IgD-negative memory B cell (primary cell): ENCODE data around the gene OR2J3. TPM values are rescaled to one million over a fixed set of nuclear protein-coding genes. Genes with fewer than 3 reads are reported as not detected.
"Not testable (repeated sequence)": the region's sequence is repeated elsewhere in the genome, so short reads cannot be mapped to it uniquely, and the experiment has no call there.

Experiments
- H3K27ac Mint-ChIP-seq, 3 donors: one replicate each; pipeline ENCODE4 v1.8.0; 2020 to 2022; ENCODE audit warnings: mild to moderate bottlenecking in 3 of 3, mixed read lengths in 3 of 3, moderate library complexity in 1 of 3
- H3K27me3 Mint-ChIP-seq: one replicate; pipeline ENCODE4 v1.8.0; 2021; ENCODE audit warnings: mixed read lengths
- H3K36me3 Mint-ChIP-seq: one replicate; pipeline ENCODE4 v1.8.0; 2020; ENCODE audit warnings: mild to moderate bottlenecking, mixed read lengths
- H3K4me1 Mint-ChIP-seq, 3 donors: one replicate each; pipeline ENCODE4 v1.8.0; 2020 to 2022; ENCODE audit warnings: mixed read lengths in 3 of 3, mild to moderate bottlenecking in 1 of 3
- H3K4me3 Mint-ChIP-seq, 4 donors: one replicate each; pipeline ENCODE4 v1.8.0; 2020 to 2022; ENCODE audit warnings: mild to moderate bottlenecking in 4 of 4, mixed read lengths in 4 of 4, moderate library complexity in 3 of 4
- H3K9me3 Mint-ChIP-seq, 3 donors: one replicate each; pipeline ENCODE4 v1.8.0; 2020 to 2021; ENCODE audit warnings: mixed read lengths in 3 of 3, mild to moderate bottlenecking in 1 of 3
- polyA plus RNA-seq: library from polyadenylated mRNA; unstranded; fragments of 300-500 nt; fragmentation: Illumina TruSeq; gene quantifications from one replicate; pipeline ENCODE4 v1.2.3, GENCODE V29; 2021

OR2J3 gene
- polyA plus RNA-seq, 1 donor from 2014 or later, result not detected

- H3K27ac Mint-ChIP-seq, result no peak overlapping the region
Measured at GRCh38 chr6:29141606-29142005, 33.7 kb downstream of the OR2J3 start.

GRCh38 chr6:29142309-29142708 is 34.5 kb downstream of the OR2J3 start:
- no peaks in the 10 kb centered on the region for H3K36me3 Mint-ChIP-seq

More at GRCh38 chr6:29141606-29142005, 33.7 kb downstream of the OR2J3 start:
- Mint-ChIP-seq H3K27me3 (peaks cover 1% of the 10 kb centered on the region), H3K9me3 (peaks cover 0 to 9% (median 5%) of the 10 kb centered on the region in 3 donors), H3K4me3 (no peak overlapping the region), H3K4me1 (no peaks in the 10 kb centered on the region), H3K36me3 (no peaks in the 10 kb centered on the region)

GRCh38 chr6:29146179-29146578 is 38.3 kb downstream of the OR2J3 start:
- Mint-ChIP-seq H3K4me1 (no peaks in the 10 kb centered on the region), H3K27ac (no peak overlapping the region)

More at GRCh38 chr6:29142309-29142708, 34.5 kb downstream of the OR2J3 start:
- Mint-ChIP-seq H3K27ac (no peak overlapping the region), H3K4me1 (no peaks in the 10 kb centered on the region), H3K27me3 (peaks cover 1% of the 10 kb centered on the region), H3K9me3 (peaks cover 0 to 9% (median 5%) of the 10 kb centered on the region in 3 donors), H3K4me3 (no peak overlapping the region)

GRCh38 chr6:29147074-29147473 is 39.2 kb downstream of the OR2J3 start:
- no peak overlapping the region for H3K4me3 Mint-ChIP-seq
- no peaks in the 10 kb centered on the region for H3K36me3 Mint-ChIP-seq
- H3K4me1 Mint-ChIP-seq, result no peaks in the 10 kb centered on the region
- H3K27me3 Mint-ChIP-seq, result peaks cover 1% of the 10 kb centered on the region
- H3K9me3 Mint-ChIP-seq, result peaks cover 0 to 13% (median 11%) of the 10 kb centered on the region in 3 donors
- no peak overlapping the region for H3K27ac Mint-ChIP-seq

More at GRCh38 chr6:29146179-29146578, 38.3 kb downstream of the OR2J3 start:
- Mint-ChIP-seq H3K9me3 (peaks cover 0 to 13% (median 8%) of the 10 kb centered on the region in 3 donors), H3K27me3 (peaks cover 1% of the 10 kb centered on the region), H3K4me3 (no peak overlapping the region), H3K36me3 (no peaks in the 10 kb centered on the region)

GRCh38 chr6:29149444-29149843 is 41.6 kb downstream of the OR2J3 start:
- H3K36me3 Mint-ChIP-seq, H3K4me3 Mint-ChIP-seq, H3K27ac Mint-ChIP-seq, H3K9me3 Mint-ChIP-seq, H3K4me1 Mint-ChIP-seq, H3K27me3 Mint-ChIP-seq: not testable (repeated sequence)

GRCh38 chr6:29153083-29153482 is 45.2 kb downstream of the OR2J3 start:
- H3K36me3 Mint-ChIP-seq, result no peaks in the 10 kb centered on the region
- peaks cover 4% of the 10 kb centered on the region for H3K27me3 Mint-ChIP-seq
- no peak overlapping the region for H3K4me3 Mint-ChIP-seq
- H3K27ac Mint-ChIP-seq, result no peak overlapping the region
- H3K4me1 Mint-ChIP-seq, result no peaks in the 10 kb centered on the region
- H3K9me3 Mint-ChIP-seq, result peaks cover 4 to 11% (median 10%) of the 10 kb centered on the region in 3 donors

- H3K9me3 Mint-ChIP-seq, H3K36me3 Mint-ChIP-seq, H3K27me3 Mint-ChIP-seq, H3K27ac Mint-ChIP-seq, H3K4me1 Mint-ChIP-seq, H3K4me3 Mint-ChIP-seq: not testable (repeated sequence)
Measured at GRCh38 chr6:29155182-29155581, 47.3 kb downstream of the OR2J3 start.

GRCh38 chr6:29159922-29160321 is 52.1 kb downstream of the OR2J3 start:
- not testable (repeated sequence) for H3K4me3 Mint-ChIP-seq, H3K27me3 Mint-ChIP-seq, H3K4me1 Mint-ChIP-seq, H3K27ac Mint-ChIP-seq, H3K9me3 Mint-ChIP-seq, H3K36me3 Mint-ChIP-seq

Other genes starting within 250 kb of the OR2J3 start
- gene TRIM27, start 184.1 kb upstream of the OR2J3 start, polyA plus RNA-seq, result 60.1 TPM
- not detected for gene ZNF311, start 102.7 kb upstream of the OR2J3 start, polyA plus RNA-seq
- not detected for gene OR2W1, start 62.9 kb upstream of the OR2J3 start, polyA plus RNA-seq
- gene OR2B3, start 20.7 kb upstream of the OR2J3 start, polyA plus RNA-seq, result not detected
- not detected for gene OR2J1, start 8.6 kb upstream of the OR2J3 start, polyA plus RNA-seq
- not detected for gene OR2J2, start 62.8 kb downstream of the OR2J3 start, polyA plus RNA-seq
- gene OR14J1, start 193.6 kb downstream of the OR2J3 start, polyA plus RNA-seq, result not detected